ENCODE results near the gene KSR2.

KSR2 gene

GRCh38 chr12:117968151-117968789 lies 520 bp downstream of the KSR2 start:
- no peak for DNase-seq (ENCODE audit: extremely low read depth in 1 of 2, low read depth in 1 of 2)

- DNase-seq (ENCODE audit: extremely low read depth in 1 of 2, low read depth in 1 of 2): no peak
Observed at GRCh38 chr12:117967512-117967911, 1.3 kb downstream of the KSR2 start.

- DNase-seq (ENCODE audit: extremely low read depth in 1 of 2, low read depth in 1 of 2): no peak
Observed at GRCh38 chr12:117967043-117967442, 1.7 kb downstream of the KSR2 start.

GRCh38 chr12:117966511-117966910 lies 2.3 kb downstream of the KSR2 start:
- no peak for DNase-seq (ENCODE audit: extremely low read depth in 1 of 2, low read depth in 1 of 2)

GRCh38 chr12:117963836-117964235 lies 5.0 kb downstream of the KSR2 start:
- no peak for DNase-seq (ENCODE audit: extremely low read depth in 1 of 2, low read depth in 1 of 2)

- DNase-seq (ENCODE audit: extremely low read depth in 1 of 2, low read depth in 1 of 2): no peak
Observed at GRCh38 chr12:117936722-117937484, 31.9 kb downstream of the KSR2 start.

GRCh38 chr12:117933545-117933944 lies 35.2 kb downstream of the KSR2 start:
- DNase-seq (ENCODE audit: extremely low read depth in 1 of 2, low read depth in 1 of 2): no peak

GRCh38 chr12:117926391-117926899 lies 42.3 kb downstream of the KSR2 start:
- no peak for DNase-seq (ENCODE audit: extremely low read depth in 1 of 2, low read depth in 1 of 2)

GRCh38 chr12:117921929-117922777 lies 46.6 kb downstream of the KSR2 start:
- no peak for DNase-seq (ENCODE audit: extremely low read depth in 1 of 2, low read depth in 1 of 2)

GRCh38 chr12:117919479-117919878 lies 49.3 kb downstream of the KSR2 start:
- no peak for DNase-seq (ENCODE audit: extremely low read depth in 1 of 2, low read depth in 1 of 2)

- no peak for DNase-seq (ENCODE audit: extremely low read depth in 1 of 2, low read depth in 1 of 2)
Observed at GRCh38 chr12:117914686-117915085, 54.1 kb downstream of the KSR2 start.

GRCh38 chr12:117912756-117913155 lies 56.0 kb downstream of the KSR2 start:
- no peak for DNase-seq (ENCODE audit: extremely low read depth in 1 of 2, low read depth in 1 of 2)

GRCh38 chr12:117908411-117908810 lies 60.4 kb downstream of the KSR2 start:
- DNase-seq (ENCODE audit: extremely low read depth in 1 of 2, low read depth in 1 of 2): no peak

- no peak for DNase-seq (ENCODE audit: extremely low read depth in 1 of 2, low read depth in 1 of 2)
Observed at GRCh38 chr12:117907108-117907689, 61.6 kb downstream of the KSR2 start.

- no peak for DNase-seq (ENCODE audit: extremely low read depth in 1 of 2, low read depth in 1 of 2)
Observed at GRCh38 chr12:117904051-117904450, 64.7 kb downstream of the KSR2 start.

- DNase-seq (ENCODE audit: extremely low read depth in 1 of 2, low read depth in 1 of 2): no peak
Observed at GRCh38 chr12:117903110-117903840, 65.5 kb downstream of the KSR2 start.

GRCh38 chr12:117901631-117902030 lies 67.2 kb downstream of the KSR2 start:
- DNase-seq (ENCODE audit: extremely low read depth in 1 of 2, low read depth in 1 of 2): no peak

GRCh38 chr12:117900561-117900960 lies 68.2 kb downstream of the KSR2 start:
- no peak for DNase-seq (ENCODE audit: extremely low read depth in 1 of 2, low read depth in 1 of 2)

GRCh38 chr12:117897372-117898161 lies 71.2 kb downstream of the KSR2 start:
- DNase-seq (ENCODE audit: extremely low read depth in 1 of 2, low read depth in 1 of 2): no peak

GRCh38 chr12:117896009-117896408 lies 72.8 kb downstream of the KSR2 start:
- DNase-seq (ENCODE audit: extremely low read depth in 1 of 2, low read depth in 1 of 2): no peak
